ENCODE results near the gene CCDC126.
"Not testable (repeated sequence)": the region's sequence is repeated elsewhere in the genome, so short reads cannot be mapped to it uniquely, and the experiment has no call there.

GRCh38 chr7:23684041-23684440, 86.9 kb downstream of the CCDC126 start:
- TF ChIP-seq, protein P1, sequence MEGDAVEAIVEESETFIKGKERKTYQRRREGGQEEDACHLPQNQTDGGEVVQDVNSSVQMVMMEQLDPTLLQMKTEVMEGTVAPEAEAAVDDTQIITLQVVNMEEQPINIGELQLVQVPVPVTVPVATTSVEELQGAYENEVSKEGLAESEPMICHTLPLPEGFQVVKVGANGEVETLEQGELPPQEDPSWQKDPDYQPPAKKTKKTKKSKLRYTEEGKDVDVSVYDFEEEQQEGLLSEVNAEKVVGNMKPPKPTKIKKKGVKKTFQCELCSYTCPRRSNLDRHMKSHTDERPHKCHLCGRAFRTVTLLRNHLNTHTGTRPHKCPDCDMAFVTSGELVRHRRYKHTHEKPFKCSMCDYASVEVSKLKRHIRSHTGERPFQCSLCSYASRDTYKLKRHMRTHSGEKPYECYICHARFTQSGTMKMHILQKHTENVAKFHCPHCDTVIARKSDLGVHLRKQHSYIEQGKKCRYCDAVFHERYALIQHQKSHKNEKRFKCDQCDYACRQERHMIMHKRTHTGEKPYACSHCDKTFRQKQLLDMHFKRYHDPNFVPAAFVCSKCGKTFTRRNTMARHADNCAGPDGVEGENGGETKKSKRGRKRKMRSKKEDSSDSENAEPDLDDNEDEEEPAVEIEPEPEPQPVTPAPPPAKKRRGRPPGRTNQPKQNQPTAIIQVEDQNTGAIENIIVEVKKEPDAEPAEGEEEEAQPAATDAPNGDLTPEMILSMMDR (IDR thresholded peaks at IDR 0.05), result not testable (repeated sequence)
- not testable (repeated sequence) for TF ChIP-seq POLR2A, POLR2AphosphoS5, EP300 (IDR thresholded peaks at IDR 0.05)
